ENCODE data around the gene CIB2. TPM values are rescaled to one million over a fixed set of nuclear protein-coding genes. Genes with fewer than 3 reads are reported as not detected.
A peak's percentile ranks its signal among the peaks of the same experiment; 100 is the strongest.

The CIB2 gene
- total RNA-seq, 2 experiments from 2014 or later: 1.4 to 2.2 TPM

DNA sequence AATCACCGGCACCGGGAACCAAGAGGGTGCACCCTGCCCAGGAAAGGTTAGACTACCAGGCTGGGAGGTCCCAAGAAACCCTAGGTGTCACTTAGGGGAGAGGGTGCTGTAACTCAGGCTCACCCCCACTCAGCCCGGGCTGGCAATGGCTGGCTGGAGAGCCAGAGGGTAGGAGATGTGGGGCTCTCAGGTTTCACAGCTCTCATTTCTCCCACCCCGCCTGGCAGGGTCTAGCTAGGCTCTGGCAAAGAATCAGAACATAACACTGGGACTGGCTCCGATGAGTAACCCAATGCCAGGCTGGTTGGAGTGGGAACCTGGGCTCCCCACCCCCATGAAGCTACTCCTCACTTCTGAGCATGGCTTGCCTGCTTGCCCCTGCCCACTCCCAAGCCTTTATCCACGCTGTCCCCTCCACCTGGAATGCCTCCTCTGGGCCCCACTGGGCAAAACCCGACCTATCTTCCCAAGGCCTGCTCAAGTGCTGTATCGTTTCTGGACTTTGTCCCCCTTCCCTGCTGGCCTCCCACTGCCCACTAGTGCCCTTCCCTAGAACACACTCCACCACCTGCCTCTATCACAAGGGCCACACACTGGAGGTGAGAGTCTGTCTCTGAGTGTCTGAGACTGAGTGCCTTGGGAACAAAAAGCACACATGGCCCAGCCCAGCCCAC lies 2.0 kb downstream of the CIB2 start:
- no peaks in the 10 kb centered on the region for H3K27me3 Mint-ChIP-seq (ENCODE audit: low read depth)
- ChIA-PET POLR2A (no interaction called here), CTCF (interaction anchor here (2.8 to 14.8 kb wide), 2 partner anchors 26 to 67 kb away, joined by 10 to 211 read pairs; no protein-coding TSS in a partner anchor)
- H3K36me3 Mint-ChIP-seq (ENCODE audit: low read depth): no peaks in the 10 kb centered on the region
- H3K4me3 Mint-ChIP-seq: no peak overlapping the region
- H3K9me3 Mint-ChIP-seq (ENCODE audit: insufficient read depth): no peaks in the 10 kb centered on the region
- no peak for DNase-seq
- H3K4me1 Mint-ChIP-seq (ENCODE audit: low read depth): peaks cover 24% of the 10 kb centered on the region
- peak overlapping the region; percentile 50 for H3K27ac Mint-ChIP-seq
- ATAC-seq: no peak

DNA sequence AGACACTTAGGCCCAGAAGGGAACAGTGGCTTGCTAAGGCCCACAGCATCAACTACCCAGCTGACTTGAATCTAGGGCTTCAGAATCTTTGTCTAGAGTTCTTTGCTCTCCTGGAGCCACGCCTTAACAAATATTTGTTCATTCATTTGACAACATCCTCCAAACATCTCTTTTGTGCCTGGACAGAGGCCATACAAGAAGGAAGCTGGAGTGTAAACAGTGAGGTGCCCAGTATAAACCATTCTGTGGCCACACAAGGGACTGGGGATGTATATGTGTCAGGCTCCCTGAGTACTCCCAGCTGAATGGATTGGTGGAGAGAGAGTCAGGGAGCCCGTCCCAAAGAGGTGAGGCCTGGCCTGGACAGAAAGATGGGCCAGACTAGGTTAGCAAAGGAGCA lies 3.4 kb downstream of the CIB2 start:
- Mint-ChIP-seq H3K27me3 (ENCODE audit: low read depth) (no peaks in the 10 kb centered on the region), H3K27ac (no peak overlapping the region), H3K4me1 (ENCODE audit: low read depth) (peaks cover 17% of the 10 kb centered on the region), H3K9me3 (ENCODE audit: insufficient read depth) (no peaks in the 10 kb centered on the region), H3K4me3 (no peak overlapping the region), H3K36me3 (ENCODE audit: low read depth) (no peaks in the 10 kb centered on the region)
- DNase-seq (no peak), ATAC-seq (no peak)
- ChIA-PET POLR2A (no interaction called here), CTCF (interaction anchor here (2.0 to 14.8 kb wide), 3 partner anchors 10 to 113 kb away, joined by 8 to 211 read pairs (median 9); no protein-coding TSS in a partner anchor)

DNA sequence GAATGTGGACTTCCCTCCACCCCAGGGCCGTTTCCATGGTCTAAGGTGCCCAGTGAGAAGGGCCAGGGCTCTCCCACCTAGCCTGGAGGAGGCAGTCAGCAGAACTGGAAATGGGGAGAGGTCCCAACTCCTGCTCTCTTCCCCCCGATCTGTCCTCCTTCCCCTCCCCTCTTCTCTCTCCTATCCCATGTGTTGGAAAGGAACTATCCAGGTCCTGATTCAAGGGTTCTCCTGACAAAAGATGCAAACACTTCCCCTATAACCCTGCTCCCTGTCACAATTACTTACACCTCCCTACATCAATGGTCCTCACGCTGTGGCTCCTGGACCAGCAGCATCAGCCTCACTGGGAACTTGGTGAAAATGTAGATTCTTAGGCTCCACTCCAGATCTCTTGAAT lies 6.0 kb downstream of the CIB2 start:
- CTCF ChIA-PET: interaction anchor here (1.1 to 14.8 kb wide), 2 partner anchors 17 to 71 kb away, joined by 3 to 211 read pairs; no protein-coding TSS in a partner anchor
- no peak for DNase-seq

DNA sequence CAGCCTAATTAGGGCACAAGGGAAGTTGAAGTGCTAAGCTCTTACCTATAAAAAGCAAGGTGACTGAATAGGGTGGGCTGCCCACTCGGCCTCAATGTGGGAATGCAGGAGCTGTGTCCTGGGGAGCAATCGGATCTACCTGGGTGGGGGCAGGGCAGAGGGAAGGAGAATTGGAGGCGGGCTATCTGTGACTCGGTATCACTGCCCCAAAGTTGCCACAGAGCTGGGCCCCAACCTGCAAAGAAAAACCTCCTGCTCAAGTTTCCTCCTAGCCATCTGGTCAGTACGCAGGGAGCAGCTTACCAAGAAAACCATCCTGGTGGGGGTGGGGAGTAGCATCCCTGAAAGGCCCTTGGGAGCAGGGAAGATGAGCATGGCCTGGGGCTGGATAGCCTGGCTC lies 10.7 kb downstream of the CIB2 start:
- no peaks in the 10 kb centered on the region for H3K27me3 Mint-ChIP-seq (ENCODE audit: low read depth)
- no peak overlapping the region for H3K27ac Mint-ChIP-seq
- ChIA-PET CTCF (interaction anchor here (0.9 to 5.9 kb wide), 4 partner anchors 10 to 120 kb away, joined by 5 to 29 read pairs (median 12); partner anchors contain the start of gene CIB2), POLR2A (interaction anchor here (0.9 kb wide), 1 partner anchor 29 kb away, joined by 3 read pairs; the partner anchor contains the start of gene IDH3A)
- ATAC-seq (no peak), DNase-seq (no peak)
- no peaks in the 10 kb centered on the region for H3K9me3 Mint-ChIP-seq (ENCODE audit: insufficient read depth)
- H3K36me3 Mint-ChIP-seq (ENCODE audit: low read depth): no peaks in the 10 kb centered on the region
- H3K4me1 Mint-ChIP-seq (ENCODE audit: low read depth): no peaks in the 10 kb centered on the region
- no peak overlapping the region for H3K4me3 Mint-ChIP-seq

More for the DNA sequence above, 6.0 kb downstream of the CIB2 start:
- no peaks in the 10 kb centered on the region for H3K9me3 Mint-ChIP-seq (ENCODE audit: insufficient read depth)
- H3K36me3 Mint-ChIP-seq (ENCODE audit: low read depth): no peaks in the 10 kb centered on the region
- ATAC-seq: no peak
- H3K4me3 Mint-ChIP-seq: no peak overlapping the region
- H3K4me1 Mint-ChIP-seq (ENCODE audit: low read depth): peaks cover 3% of the 10 kb centered on the region
- no peak overlapping the region for H3K27ac Mint-ChIP-seq
- POLR2A ChIA-PET: interaction anchor here (0.9 kb wide), 1 partner anchor 13 kb away, joined by 4 read pairs; no protein-coding TSS in a partner anchor
- no peaks in the 10 kb centered on the region for H3K27me3 Mint-ChIP-seq (ENCODE audit: low read depth)

DNA sequence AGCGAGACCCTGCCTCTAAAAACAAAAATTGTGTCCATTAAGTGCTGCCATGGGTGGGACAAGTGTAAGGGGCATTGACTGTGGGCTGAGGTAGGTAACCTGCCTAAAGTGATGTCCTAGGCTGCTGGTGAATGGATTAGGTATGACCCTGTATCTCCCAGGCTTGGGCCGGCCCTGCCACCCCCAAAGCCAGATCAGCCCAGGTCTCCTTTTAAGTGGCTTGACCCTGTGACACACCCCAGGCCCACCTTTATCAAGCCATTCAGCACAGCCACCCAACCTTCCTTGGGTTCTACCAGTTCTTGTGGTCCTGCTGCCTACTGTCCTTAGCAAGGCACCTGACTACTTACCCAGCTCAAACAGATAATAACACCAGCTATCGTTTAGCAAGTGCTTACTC lies 18.7 kb downstream of the CIB2 start:
- POLR2A ChIA-PET: interaction anchor here (0.6 to 1.5 kb wide), 2 partner anchors 12 to 80 kb away, joined by 3 to 4 read pairs; no protein-coding TSS in a partner anchor
- H3K4me1 Mint-ChIP-seq (ENCODE audit: low read depth): peaks cover 22% of the 10 kb centered on the region
- CTCF ChIA-PET: interaction anchor here (0.7 to 13.1 kb wide), 20 partner anchors 18 to 153 kb away, joined by 3 to 157 read pairs (median 4); partner anchors contain the start of gene CIB2
- no peaks in the 10 kb centered on the region for H3K9me3 Mint-ChIP-seq (ENCODE audit: insufficient read depth)
- ATAC-seq: no peak
- no peak overlapping the region for H3K27ac Mint-ChIP-seq
- no peak for DNase-seq
- H3K4me3 Mint-ChIP-seq: no peak overlapping the region
- H3K27me3 Mint-ChIP-seq (ENCODE audit: low read depth): peaks cover 2% of the 10 kb centered on the region
- H3K36me3 Mint-ChIP-seq (ENCODE audit: low read depth): no peaks in the 10 kb centered on the region

DNA sequence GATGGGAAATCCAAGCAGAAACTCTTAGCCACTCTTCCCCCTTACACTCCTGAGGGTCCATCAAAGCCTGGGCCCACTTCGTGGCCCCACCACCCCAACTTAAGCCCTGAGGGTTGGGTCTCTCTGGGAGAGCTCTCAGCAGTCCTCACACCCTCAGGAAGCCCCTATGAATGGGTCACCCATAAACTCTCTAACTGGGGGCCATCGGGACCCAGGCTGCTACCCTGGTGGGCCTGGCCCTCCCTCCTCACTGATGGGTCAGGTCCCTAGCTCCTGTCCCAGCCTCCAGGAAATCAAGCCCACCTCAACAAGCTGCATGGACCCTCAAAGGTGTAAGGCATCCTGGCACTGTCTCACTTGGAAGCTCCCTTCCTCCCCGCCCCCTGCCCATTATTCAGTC lies 19.5 kb downstream of the CIB2 start:
- DNase-seq: no peak
- H3K9me3 Mint-ChIP-seq (ENCODE audit: insufficient read depth): no peaks in the 10 kb centered on the region
- POLR2A ChIA-PET: interaction anchor here (1.5 kb wide), 1 partner anchor 13 kb away, joined by 4 read pairs; no protein-coding TSS in a partner anchor
- H3K27me3 Mint-ChIP-seq (ENCODE audit: low read depth): peaks cover 2% of the 10 kb centered on the region
- H3K36me3 Mint-ChIP-seq (ENCODE audit: low read depth): no peaks in the 10 kb centered on the region
- ATAC-seq: no peak
- H3K27ac Mint-ChIP-seq: no peak overlapping the region
- peaks cover 29% of the 10 kb centered on the region for H3K4me1 Mint-ChIP-seq (ENCODE audit: low read depth)
- CTCF ChIA-PET: interaction anchor here (0.8 to 13.1 kb wide), 14 partner anchors 19 to 152 kb away, joined by 3 to 157 read pairs (median 6); partner anchors contain the start of gene CIB2
- H3K4me3 Mint-ChIP-seq: no peak overlapping the region

GRCh38 chr15:78110916-78111475 lies 20.2 kb downstream of the CIB2 start:
- CTCF ChIA-PET: interaction anchor here (0.9 to 13.1 kb wide), 12 partner anchors 16 to 152 kb away, joined by 3 to 157 read pairs (median 8); partner anchors contain the start of gene CIB2

GRCh38 chr15:78110096-78110495 lies 21.1 kb downstream of the CIB2 start:
- H3K9me3 Mint-ChIP-seq (ENCODE audit: insufficient read depth): no peaks in the 10 kb centered on the region
- POLR2A ChIA-PET: no interaction called here
- CTCF ChIA-PET: interaction anchor here (0.6 to 13.1 kb wide), 11 partner anchors 21 to 153 kb away, joined by 3 to 157 read pairs (median 83); partner anchors contain the start of gene CIB2
- H3K27me3 Mint-ChIP-seq (ENCODE audit: low read depth): peaks cover 2% of the 10 kb centered on the region
- peaks cover 46% of the 10 kb centered on the region for H3K4me1 Mint-ChIP-seq (ENCODE audit: low read depth)
- ATAC-seq (no peak), DNase-seq (no peak)
- no peak overlapping the region for H3K27ac Mint-ChIP-seq
- H3K4me3 Mint-ChIP-seq: no peak overlapping the region
- no peaks in the 10 kb centered on the region for H3K36me3 Mint-ChIP-seq (ENCODE audit: low read depth)

More at GRCh38 chr15:78110916-78111475, 20.2 kb downstream of the CIB2 start:
- Mint-ChIP-seq H3K4me3 (no peak overlapping the region), H3K27me3 (ENCODE audit: low read depth) (peaks cover 2% of the 10 kb centered on the region), H3K9me3 (ENCODE audit: insufficient read depth) (no peaks in the 10 kb centered on the region), H3K4me1 (ENCODE audit: low read depth) (peaks cover 37% of the 10 kb centered on the region), H3K27ac (no peak overlapping the region), H3K36me3 (ENCODE audit: low read depth) (no peaks in the 10 kb centered on the region)
- POLR2A ChIA-PET: no interaction called here
- DNase-seq (no peak), ATAC-seq (no peak)

- H3K27me3 Mint-ChIP-seq (ENCODE audit: low read depth): no peaks in the 10 kb centered on the region
- H3K4me3 Mint-ChIP-seq: no peak overlapping the region
- H3K36me3 Mint-ChIP-seq (ENCODE audit: low read depth): no peaks in the 10 kb centered on the region
- H3K27ac Mint-ChIP-seq: no peak overlapping the region
- DNase-seq: no peak
- no peaks in the 10 kb centered on the region for H3K9me3 Mint-ChIP-seq (ENCODE audit: insufficient read depth)
- ATAC-seq: no peak
- peaks cover 56% of the 10 kb centered on the region for H3K4me1 Mint-ChIP-seq (ENCODE audit: low read depth)
- ChIA-PET CTCF (interaction anchor here (0.6 to 13.1 kb wide), 42 partner anchors 8 to 1197 kb away, joined by 3 to 157 read pairs (median 10); partner anchors contain the start of genes ACSBG1, CIB2, SH2D7 and SKIC8), POLR2A (no interaction called here)
Measured at GRCh38 chr15:78109156-78109555, 22.1 kb downstream of the CIB2 start.

DNA sequence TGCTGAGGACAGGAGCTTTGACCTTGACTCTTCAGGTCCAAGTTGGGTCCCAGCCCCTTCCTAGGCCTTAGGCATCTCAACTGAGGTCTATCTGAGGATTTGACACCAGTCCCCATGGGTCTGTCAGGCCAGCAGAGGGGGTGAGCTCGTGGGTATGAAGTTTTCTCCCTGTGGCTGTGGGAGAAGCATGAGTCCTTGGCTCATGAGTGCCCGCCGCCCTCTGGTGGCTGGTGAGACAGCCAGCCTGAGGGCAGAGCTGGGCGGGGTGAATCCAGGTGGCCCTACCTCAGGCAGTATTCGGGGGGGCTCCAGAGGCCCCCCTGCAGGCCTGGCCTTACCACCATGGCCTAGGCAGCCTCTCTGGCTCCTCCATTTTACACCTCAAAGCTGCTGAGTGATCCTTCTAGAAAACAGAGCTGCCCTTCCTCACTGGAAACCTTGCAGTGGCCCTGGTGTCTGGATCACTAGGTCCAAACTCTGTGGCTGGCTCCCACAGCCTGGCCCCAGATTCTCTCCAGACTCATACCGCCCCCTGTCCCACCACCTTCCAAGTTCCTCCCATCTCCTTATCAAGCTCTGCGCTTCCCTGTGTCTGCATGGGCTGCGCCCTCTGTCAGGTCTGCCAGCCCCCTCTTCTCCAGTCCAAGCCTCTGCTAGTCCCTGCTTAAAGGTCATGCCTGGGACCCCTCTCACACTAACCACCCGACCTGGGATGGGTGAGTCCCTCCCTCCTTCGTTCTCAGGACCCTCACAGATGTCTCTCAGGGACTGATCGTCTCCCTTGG lies 22.8 kb downstream of the CIB2 start:
- Mint-ChIP-seq H3K4me3 (no peak overlapping the region), H3K36me3 (ENCODE audit: low read depth) (no peaks in the 10 kb centered on the region), H3K9me3 (ENCODE audit: insufficient read depth) (no peaks in the 10 kb centered on the region), H3K4me1 (ENCODE audit: low read depth) (peaks cover 60% of the 10 kb centered on the region), H3K27me3 (ENCODE audit: low read depth) (no peaks in the 10 kb centered on the region), H3K27ac (peak overlapping the region; percentile 74)
- ATAC-seq: peak; percentile 78
- CTCF ChIA-PET: interaction anchor here (0.6 to 13.1 kb wide), 56 partner anchors 9 to 1198 kb away, joined by 3 to 157 read pairs (median 8); partner anchors contain the start of genes ACSBG1, CIB2, SH2D7 and SKIC8
- POLR2A ChIA-PET: interaction anchor here (0.6 kb wide), 1 partner anchor 199 kb away, joined by 3 read pairs; no protein-coding TSS in a partner anchor
- DNase-seq: peak; percentile 92

- H3K27ac Mint-ChIP-seq: no peak overlapping the region
- no peak for ATAC-seq
- CTCF ChIA-PET: interaction anchor here (0.7 to 13.1 kb wide), 32 partner anchors 10 to 163 kb away, joined by 3 to 157 read pairs (median 14); partner anchors contain the start of genes ACSBG1, CIB2, SH2D7 and TBC1D2B
- POLR2A ChIA-PET: interaction anchor here (0.7 kb wide), 1 partner anchor 36 kb away, joined by 3 read pairs; no protein-coding TSS in a partner anchor
- no peaks in the 10 kb centered on the region for H3K27me3 Mint-ChIP-seq (ENCODE audit: low read depth)
- DNase-seq: no peak
- no peaks in the 10 kb centered on the region for H3K9me3 Mint-ChIP-seq (ENCODE audit: insufficient read depth)
- no peaks in the 10 kb centered on the region for H3K36me3 Mint-ChIP-seq (ENCODE audit: low read depth)
- H3K4me1 Mint-ChIP-seq (ENCODE audit: low read depth): peaks cover 66% of the 10 kb centered on the region
- H3K4me3 Mint-ChIP-seq: no peak overlapping the region
Measured at GRCh38 chr15:78107471-78107870, 23.8 kb downstream of the CIB2 start.

Measured in activated CD8-positive, alpha-beta T cell treated with anti-CD3 and anti-CD28 coated beads, Interleukin-2, amount 10 ng/mL, durations not matched to agents 7 days and 5 days (primary cell).